GM23248 (cell line): ENCODE measurements around the gene BRD1.

ENCODE experiments used
- EZH2 ChIP-seq: fragments of 200-600 bp; sonication (generic); IDR thresholded peaks from 2 replicates; pipeline ENCODE4 v1.6.1; 2018; ENCODE audit warnings: antibody characterized with exemption, mild to moderate bottlenecking; ENCODE audit not compliant: insufficient read depth, poor library complexity, severe bottlenecking
- EZH2phosphoT487 ChIP-seq: fragments of 200-600 bp; sonication (generic); IDR thresholded peaks from 2 replicates; pipeline ENCODE4 v1.6.1; 2018; ENCODE audit warnings: antibody characterized with exemption, moderate library complexity, mild to moderate bottlenecking, low read depth; ENCODE audit not compliant: insufficient read depth

DNA sequence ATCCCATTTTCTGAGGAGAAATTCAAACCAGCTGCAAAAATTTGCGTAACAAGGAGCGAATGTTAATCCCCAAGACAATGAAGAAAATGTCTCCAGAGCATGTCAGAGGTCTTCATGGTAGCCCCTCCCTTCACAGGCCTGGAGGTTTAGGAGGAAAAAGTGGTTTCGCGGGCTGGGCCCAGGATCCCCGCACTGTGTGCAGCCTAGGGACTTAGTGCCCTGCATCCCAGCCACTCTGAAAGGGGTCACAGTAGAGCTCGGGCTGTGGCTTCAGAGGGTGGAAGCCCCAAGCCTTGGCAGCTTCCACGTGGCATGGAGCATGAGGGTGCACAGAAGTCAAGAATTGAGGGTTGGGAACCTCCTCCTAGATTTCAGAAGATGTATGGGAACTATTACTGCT lies 87.4 kb downstream of the BRD1 start:
- no peak for TF ChIP-seq EZH2phosphoT487
- no peak for TF ChIP-seq EZH2
